Left lobe of liver (tissue), 2 donors: Measurements from ENCODE around the gene RPL27A. TPM values are rescaled to one million over a fixed set of nuclear protein-coding genes. Genes with fewer than 3 reads are reported as not detected.

Source experiments
- ATAC-seq: fragments of 200-7000 bp; cut with Tn5 transposase; one replicate; pipeline ENCODE4 v1.9.1; 2020; ENCODE audit warnings: mild to moderate bottlenecking, moderate library complexity
- DNase-seq: peaks from one replicate; pipeline ENCODE4 v3.0.0-alpha.2; 2020; ENCODE audit warnings: low spot score
- total RNA-seq: library from RNA; stranded (reverse); gene quantifications from one replicate; pipeline ENCODE4 v1.2.1, GENCODE V29; 2021
- donor health status: DM: no; HTN: no; CAD: no; lungs with moderate emphysema.
- donor health status: DM: no; HTN: yes; CAD: no.

Gene RPL27A
- total RNA-seq, 1 donor from 2014 or later: 215 TPM

- no peak for ATAC-seq
- DNase-seq: no peak
Measured at GRCh38 chr11:8672346-8672745, 10.2 kb upstream of the RPL27A start.

GRCh38 chr11:8674859-8675258, 7.7 kb upstream of the RPL27A start:
- peak; percentile 66 for ATAC-seq
- no peak for DNase-seq

GRCh38 chr11:8676458-8676857, 6.1 kb upstream of the RPL27A start:
- ATAC-seq (no peak), DNase-seq (no peak)

GRCh38 chr11:8679006-8679405, 3.6 kb upstream of the RPL27A start:
- no peak for ATAC-seq
- no peak for DNase-seq

GRCh38 chr11:8681837-8682302, 722 bp upstream of the RPL27A start:
- DNase-seq: no peak
- ATAC-seq: peak; percentile 36

GRCh38 chr11:8683115-8683807, 669 bp downstream of the RPL27A start:
- ATAC-seq (peak; percentile 6), DNase-seq (no peak)

- no peak for ATAC-seq
Measured at GRCh38 chr11:8684600-8685290, 2.2 kb downstream of the RPL27A start.

GRCh38 chr11:8685306-8685705, 2.7 kb downstream of the RPL27A start:
- no peak for DNase-seq
- no peak for ATAC-seq

More at GRCh38 chr11:8684600-8685290, 2.2 kb downstream of the RPL27A start:
- no peak for DNase-seq

- ATAC-seq: no peak
- no peak for DNase-seq
Measured at GRCh38 chr11:8685820-8686219, 3.2 kb downstream of the RPL27A start.

GRCh38 chr11:8686325-8686724, 3.7 kb downstream of the RPL27A start:
- no peak for DNase-seq
- no peak for ATAC-seq

- DNase-seq: peak; percentile 97
- ATAC-seq: peak; percentile 97
Measured at GRCh38 chr11:8688414-8689362, 6.1 kb downstream of the RPL27A start.

GRCh38 chr11:8689726-8690255, 7.2 kb downstream of the RPL27A start:
- DNase-seq (peak; percentile 11), ATAC-seq (no peak)

GRCh38 chr11:8690374-8691342, 8.1 kb downstream of the RPL27A start:
- ATAC-seq: no peak
- peak; percentile 18 for DNase-seq

GRCh38 chr11:8691601-8692000, 9.0 kb downstream of the RPL27A start:
- no peak for ATAC-seq
- peak; percentile 14 for DNase-seq

- ATAC-seq (no peak), DNase-seq (no peak)
Measured at GRCh38 chr11:8692417-8692816, 9.8 kb downstream of the RPL27A start.

- ATAC-seq: no peak
- no peak for DNase-seq
Measured at GRCh38 chr11:8693010-8693551, 10.5 kb downstream of the RPL27A start.

- ATAC-seq (no peak), DNase-seq (no peak)
Measured at GRCh38 chr11:8693555-8693954, 11.0 kb downstream of the RPL27A start.

- ATAC-seq: no peak
- no peak for DNase-seq
Measured at GRCh38 chr11:8694137-8694536, 11.5 kb downstream of the RPL27A start.

- ATAC-seq: no peak
- DNase-seq: no peak
Measured at GRCh38 chr11:8697054-8697453, 14.5 kb downstream of the RPL27A start.
